Activated CD8-positive, alpha-beta memory T cell treated with anti-CD3 and anti-CD28 coated beads, Interleukin-2, amount 10 ng/mL, durations not matched to agents 7 days and 5 days (primary cell): ENCODE measurements around the gene GSTA3. TPM values are rescaled to one million over a fixed set of nuclear protein-coding genes. Genes with fewer than 3 reads are reported as not detected.
"Not testable (repeated sequence)": the region's sequence is repeated elsewhere in the genome, so short reads cannot be mapped to it uniquely, and the experiment has no call there.

Experiments used
- ATAC-seq: fragments of 150-1000 bp; cut with Tn5 transposase; one replicate; pipeline ENCODE4 v1.10.0; 2021; ENCODE audit warnings: moderate library complexity
- CTCF ChIA-PET: fragments of 350-600 bp; sonication (Branson Sonifier 250); formaldehyde crosslinking; loops from one replicate; lab custom pipeline; 2021; ENCODE audit warnings: antibody characterized with exemption; lab: Charles Lee
- DNase-seq: peaks from one replicate; pipeline ENCODE4 v3.0.0-alpha.2; 2020
- H3K27ac Mint-ChIP-seq: one replicate; pipeline ENCODE4 v1.8.0; 2021; ENCODE audit warnings: mild to moderate bottlenecking, mixed read lengths
- H3K27me3 Mint-ChIP-seq: one replicate; pipeline ENCODE4 v1.8.0; 2021; ENCODE audit warnings: mixed read lengths
- H3K36me3 Mint-ChIP-seq: one replicate; pipeline ENCODE4 v1.8.0; 2021; ENCODE audit warnings: mild to moderate bottlenecking, mixed read lengths
- H3K4me1 Mint-ChIP-seq: one replicate; pipeline ENCODE4 v1.8.0; 2021; ENCODE audit warnings: mixed read lengths
- H3K4me3 Mint-ChIP-seq: one replicate; pipeline ENCODE4 v1.8.0; 2021; ENCODE audit warnings: mild to moderate bottlenecking, moderate library complexity, mixed read lengths
- H3K9me3 Mint-ChIP-seq: one replicate; pipeline ENCODE4 v1.8.0; 2022; ENCODE audit warnings: low read depth, mixed read lengths
- total RNA-seq, 2 experiments: library from RNA; stranded (reverse); gene quantifications; one replicate each; pipeline ENCODE4 v1.2.3, GENCODE V29; 2021

The GSTA3 gene
- total RNA-seq, 2 experiments from 2014 or later, result not detected

GRCh38 chr6:52925919-52926792 lies 16.7 kb upstream of the GSTA3 start:
- CTCF ChIA-PET, result no interaction called here
- Mint-ChIP-seq H3K4me3 (no peak overlapping the region), H3K4me1 (no peaks in the 10 kb centered on the region), H3K27ac (no peak overlapping the region), H3K27me3 (peaks cover 26% of the 10 kb centered on the region), H3K36me3 (no peaks in the 10 kb centered on the region), H3K9me3 (no peaks in the 10 kb centered on the region)
- DNase-seq, result no peak
- no peak for ATAC-seq

GRCh38 chr6:52925042-52925441 lies 15.5 kb upstream of the GSTA3 start:
- no peaks in the 10 kb centered on the region for H3K9me3 Mint-ChIP-seq
- no peaks in the 10 kb centered on the region for H3K4me1 Mint-ChIP-seq
- CTCF ChIA-PET, result no interaction called here
- no peak for ATAC-seq
- no peak overlapping the region for H3K4me3 Mint-ChIP-seq
- peaks cover 26% of the 10 kb centered on the region for H3K27me3 Mint-ChIP-seq
- no peak for DNase-seq
- H3K27ac Mint-ChIP-seq, result no peak overlapping the region
- H3K36me3 Mint-ChIP-seq, result no peaks in the 10 kb centered on the region

- ATAC-seq, H3K36me3 Mint-ChIP-seq, CTCF ChIA-PET, DNase-seq, H3K4me1 Mint-ChIP-seq, H3K27ac Mint-ChIP-seq, H3K9me3 Mint-ChIP-seq, H3K4me3 Mint-ChIP-seq: not testable (repeated sequence)
- peaks cover 24% of the 10 kb centered on the region for H3K27me3 Mint-ChIP-seq
These were observed 14.2 kb upstream of the GSTA3 start for GRCh38 chr6:52923689-52924088.

GRCh38 chr6:52922161-52922560 lies 12.7 kb upstream of the GSTA3 start:
- CTCF ChIA-PET, result no interaction called here
- H3K27ac Mint-ChIP-seq, result no peak overlapping the region
- H3K4me1 Mint-ChIP-seq, result no peaks in the 10 kb centered on the region
- DNase-seq (no peak), ATAC-seq (no peak)
- peaks cover 17% of the 10 kb centered on the region for H3K27me3 Mint-ChIP-seq
- H3K9me3 Mint-ChIP-seq, result no peaks in the 10 kb centered on the region
- H3K4me3 Mint-ChIP-seq, result no peak overlapping the region
- no peaks in the 10 kb centered on the region for H3K36me3 Mint-ChIP-seq

GRCh38 chr6:52921743-52922142 lies 12.2 kb upstream of the GSTA3 start:
- Mint-ChIP-seq H3K27me3 (peaks cover 14% of the 10 kb centered on the region), H3K4me1 (no peaks in the 10 kb centered on the region), H3K9me3 (no peaks in the 10 kb centered on the region), H3K4me3 (no peak overlapping the region), H3K36me3 (no peaks in the 10 kb centered on the region), H3K27ac (no peak overlapping the region)
- CTCF ChIA-PET, result no interaction called here
- ATAC-seq (no peak), DNase-seq (no peak)

GRCh38 chr6:52919511-52919910 lies 10.0 kb upstream of the GSTA3 start:
- H3K9me3 Mint-ChIP-seq, ATAC-seq, H3K27me3 Mint-ChIP-seq, CTCF ChIA-PET, H3K4me3 Mint-ChIP-seq, H3K36me3 Mint-ChIP-seq, DNase-seq, H3K27ac Mint-ChIP-seq, H3K4me1 Mint-ChIP-seq: not testable (repeated sequence)

- CTCF ChIA-PET, ATAC-seq, H3K4me3 Mint-ChIP-seq: not testable (repeated sequence)
These were observed 9.3 kb upstream of the GSTA3 start for GRCh38 chr6:52918771-52919170.

GRCh38 chr6:52918027-52918686 lies 8.7 kb upstream of the GSTA3 start:
- H3K9me3 Mint-ChIP-seq, H3K36me3 Mint-ChIP-seq, CTCF ChIA-PET, ATAC-seq, H3K4me3 Mint-ChIP-seq, H3K27me3 Mint-ChIP-seq, H3K27ac Mint-ChIP-seq, H3K4me1 Mint-ChIP-seq, DNase-seq: not testable (repeated sequence)

More at GRCh38 chr6:52918771-52919170, 9.3 kb upstream of the GSTA3 start:
- H3K4me1 Mint-ChIP-seq, H3K27ac Mint-ChIP-seq, H3K9me3 Mint-ChIP-seq, H3K27me3 Mint-ChIP-seq, DNase-seq, H3K36me3 Mint-ChIP-seq: not testable (repeated sequence)

- no peak for ATAC-seq
- no peak for DNase-seq
- Mint-ChIP-seq H3K36me3 (no peaks in the 10 kb centered on the region), H3K27ac (no peak overlapping the region), H3K4me1 (no peaks in the 10 kb centered on the region), H3K27me3 (no peaks in the 10 kb centered on the region), H3K9me3 (no peaks in the 10 kb centered on the region), H3K4me3 (no peak overlapping the region)
- CTCF ChIA-PET, result no interaction called here
These were observed 5.0 kb upstream of the GSTA3 start for GRCh38 chr6:52914516-52914915.

- Mint-ChIP-seq H3K4me3 (no peak overlapping the region), H3K36me3 (no peaks in the 10 kb centered on the region), H3K27ac (no peak overlapping the region), H3K9me3 (no peaks in the 10 kb centered on the region), H3K4me1 (no peaks in the 10 kb centered on the region), H3K27me3 (no peaks in the 10 kb centered on the region)
- no peak for ATAC-seq
- CTCF ChIA-PET, result no interaction called here
- no peak for DNase-seq
These were observed 593 bp upstream of the GSTA3 start for GRCh38 chr6:52910091-52910490.

- CTCF ChIA-PET, result no interaction called here
- no peak overlapping the region for H3K4me3 Mint-ChIP-seq
- no peak overlapping the region for H3K27ac Mint-ChIP-seq
- no peak for DNase-seq
- no peaks in the 10 kb centered on the region for H3K27me3 Mint-ChIP-seq
- no peaks in the 10 kb centered on the region for H3K36me3 Mint-ChIP-seq
- H3K4me1 Mint-ChIP-seq, result no peaks in the 10 kb centered on the region
- no peaks in the 10 kb centered on the region for H3K9me3 Mint-ChIP-seq
- ATAC-seq, result no peak
These were observed 367 bp downstream of the GSTA3 start for GRCh38 chr6:52909131-52909530.

- Mint-ChIP-seq H3K9me3 (no peaks in the 10 kb centered on the region), H3K27ac (no peak overlapping the region), H3K4me3 (no peak overlapping the region), H3K36me3 (no peaks in the 10 kb centered on the region), H3K27me3 (peaks cover under 1% of the 10 kb centered on the region), H3K4me1 (no peaks in the 10 kb centered on the region)
- no peak for DNase-seq
- ATAC-seq, result no peak
- CTCF ChIA-PET, result no interaction called here
These were observed 972 bp downstream of the GSTA3 start for GRCh38 chr6:52908526-52908925.

GRCh38 chr6:52904562-52905279 lies 4.8 kb downstream of the GSTA3 start:
- no peaks in the 10 kb centered on the region for H3K9me3 Mint-ChIP-seq
- peaks cover 6% of the 10 kb centered on the region for H3K27me3 Mint-ChIP-seq
- no peak for ATAC-seq
- no peak overlapping the region for H3K27ac Mint-ChIP-seq
- DNase-seq, result no peak
- CTCF ChIA-PET, result no interaction called here
- no peak overlapping the region for H3K4me3 Mint-ChIP-seq
- H3K36me3 Mint-ChIP-seq, result no peaks in the 10 kb centered on the region
- H3K4me1 Mint-ChIP-seq, result no peaks in the 10 kb centered on the region
